ENCODE measurements around the gene TNS3.

Gene TNS3

GRCh38 chr7:47582764-47583738 is 1.1 kb upstream of the TNS3 start:
- no peak for DNase-seq (ENCODE audit: low spot score)
- FAIRE-seq, result no peak

GRCh38 chr7:47581438-47581803 is 490 bp downstream of the TNS3 start:
- no peak for FAIRE-seq

GRCh38 chr7:47580811-47581331 is 1.0 kb downstream of the TNS3 start:
- DNase-seq (ENCODE audit: low spot score) (no peak), FAIRE-seq (no peak)

More at GRCh38 chr7:47581438-47581803, 490 bp downstream of the TNS3 start:
- DNase-seq (ENCODE audit: low spot score), result no peak

GRCh38 chr7:47580175-47580706 is 1.7 kb downstream of the TNS3 start:
- FAIRE-seq (no peak), DNase-seq (ENCODE audit: low spot score) (no peak)

- DNase-seq (ENCODE audit: low spot score), result no peak
- FAIRE-seq, result no peak
These were observed 2.5 kb downstream of the TNS3 start for GRCh38 chr7:47579458-47579857.

- DNase-seq (ENCODE audit: low spot score) (no peak), FAIRE-seq (no peak)
These were observed 3.2 kb downstream of the TNS3 start for GRCh38 chr7:47578579-47579270.

- FAIRE-seq, result no peak
- DNase-seq (ENCODE audit: low spot score), result no peak
These were observed 4.5 kb downstream of the TNS3 start for GRCh38 chr7:47577321-47577919.

GRCh38 chr7:47576866-47577306 is 5.0 kb downstream of the TNS3 start:
- DNase-seq (ENCODE audit: low spot score) (no peak), FAIRE-seq (no peak)

GRCh38 chr7:47576031-47576865 is 5.7 kb downstream of the TNS3 start:
- DNase-seq (ENCODE audit: low spot score), result peak; percentile 48
- peak; percentile 38 for FAIRE-seq

- no peak for DNase-seq (ENCODE audit: low spot score)
- FAIRE-seq, result no peak
These were observed 7.2 kb downstream of the TNS3 start for GRCh38 chr7:47574482-47575329.

GRCh38 chr7:47573758-47574481 is 8.0 kb downstream of the TNS3 start:
- peak; percentile 79 for FAIRE-seq
- DNase-seq (ENCODE audit: low spot score), result peak; percentile 41

GRCh38 chr7:47572939-47573757 is 8.8 kb downstream of the TNS3 start:
- no peak for DNase-seq (ENCODE audit: low spot score)
- FAIRE-seq, result no peak

GRCh38 chr7:47572094-47572445 is 9.8 kb downstream of the TNS3 start:
- no peak for DNase-seq (ENCODE audit: low spot score)
- FAIRE-seq, result no peak

- DNase-seq (ENCODE audit: low spot score) (peak; percentile 85), FAIRE-seq (peak; percentile 84)
These were observed 10.4 kb downstream of the TNS3 start for GRCh38 chr7:47571331-47572093.

- DNase-seq (ENCODE audit: low spot score) (no peak), FAIRE-seq (no peak)
These were observed 11.3 kb downstream of the TNS3 start for GRCh38 chr7:47570649-47571050.

- FAIRE-seq (no peak), DNase-seq (ENCODE audit: low spot score) (no peak)
These were observed 13.4 kb downstream of the TNS3 start for GRCh38 chr7:47568547-47568946.

- DNase-seq (ENCODE audit: low spot score), result no peak
- FAIRE-seq, result no peak
These were observed 13.9 kb downstream of the TNS3 start for GRCh38 chr7:47568056-47568455.

Data from RCC 7860 (cell line).